Cortex of kidney (tissue), 1 donor: ENCODE results near the gene MYO16.

ENCODE experiments used
- DNase-seq: peaks from one replicate; lab custom pipeline; 2025; lab: John Stamatoyannopoulos, UW

The MYO16 gene

GRCh38 chr13:109126891-109127641 is 497.7 kb downstream of the MYO16 start:
- no peak for DNase-seq

- no peak for DNase-seq
Observed at GRCh38 chr13:109128121-109128520, 498.7 kb downstream of the MYO16 start.

GRCh38 chr13:109130093-109130835 is 500.9 kb downstream of the MYO16 start:
- DNase-seq: no peak

- DNase-seq: no peak
Observed at GRCh38 chr13:109131698-109132257, 502.4 kb downstream of the MYO16 start.

DNA sequence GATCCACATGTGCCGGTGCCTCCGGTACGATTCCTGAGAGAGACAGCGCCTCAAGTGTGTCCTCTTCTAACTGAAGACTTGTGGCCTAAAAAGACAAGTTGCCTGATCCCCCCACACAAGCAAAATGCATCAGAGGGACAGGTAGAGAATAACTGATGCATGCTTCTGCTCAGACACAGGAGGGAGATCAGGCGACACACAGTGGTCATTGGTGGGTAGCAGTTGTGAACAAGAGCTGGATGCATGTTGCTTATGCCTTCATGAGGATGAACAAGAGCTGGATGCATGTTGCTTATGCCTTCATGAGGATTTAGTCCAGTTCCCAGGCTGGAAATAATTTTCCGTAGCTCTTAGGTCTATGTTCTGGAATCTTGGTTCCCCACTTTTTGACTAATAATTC is 505.6 kb downstream of the MYO16 start:
- no peak for DNase-seq

GRCh38 chr13:109136873-109137272 is 507.5 kb downstream of the MYO16 start:
- no peak for DNase-seq

DNA sequence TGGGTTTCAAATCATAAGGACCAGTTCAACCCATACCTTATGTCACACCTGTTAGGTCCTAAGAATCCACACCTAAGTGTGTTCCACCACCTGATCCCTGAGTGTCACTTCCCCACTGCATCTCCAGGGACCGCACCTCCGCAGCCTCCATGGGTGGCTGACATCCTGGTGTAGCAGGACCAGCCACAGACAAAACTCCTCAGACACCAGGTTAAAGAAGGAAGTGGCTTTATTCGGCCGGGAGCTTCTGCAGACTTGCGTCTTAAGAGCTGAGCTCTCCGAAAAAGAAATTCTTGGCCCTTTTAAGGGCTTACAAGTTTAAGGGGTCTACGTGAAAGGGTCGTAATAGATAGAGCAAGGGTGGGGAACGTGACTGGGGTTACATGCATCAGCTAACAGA is 509.9 kb downstream of the MYO16 start:
- no peak for DNase-seq

- no peak for DNase-seq
Observed at GRCh38 chr13:109140054-109140453, 510.6 kb downstream of the MYO16 start.

DNA sequence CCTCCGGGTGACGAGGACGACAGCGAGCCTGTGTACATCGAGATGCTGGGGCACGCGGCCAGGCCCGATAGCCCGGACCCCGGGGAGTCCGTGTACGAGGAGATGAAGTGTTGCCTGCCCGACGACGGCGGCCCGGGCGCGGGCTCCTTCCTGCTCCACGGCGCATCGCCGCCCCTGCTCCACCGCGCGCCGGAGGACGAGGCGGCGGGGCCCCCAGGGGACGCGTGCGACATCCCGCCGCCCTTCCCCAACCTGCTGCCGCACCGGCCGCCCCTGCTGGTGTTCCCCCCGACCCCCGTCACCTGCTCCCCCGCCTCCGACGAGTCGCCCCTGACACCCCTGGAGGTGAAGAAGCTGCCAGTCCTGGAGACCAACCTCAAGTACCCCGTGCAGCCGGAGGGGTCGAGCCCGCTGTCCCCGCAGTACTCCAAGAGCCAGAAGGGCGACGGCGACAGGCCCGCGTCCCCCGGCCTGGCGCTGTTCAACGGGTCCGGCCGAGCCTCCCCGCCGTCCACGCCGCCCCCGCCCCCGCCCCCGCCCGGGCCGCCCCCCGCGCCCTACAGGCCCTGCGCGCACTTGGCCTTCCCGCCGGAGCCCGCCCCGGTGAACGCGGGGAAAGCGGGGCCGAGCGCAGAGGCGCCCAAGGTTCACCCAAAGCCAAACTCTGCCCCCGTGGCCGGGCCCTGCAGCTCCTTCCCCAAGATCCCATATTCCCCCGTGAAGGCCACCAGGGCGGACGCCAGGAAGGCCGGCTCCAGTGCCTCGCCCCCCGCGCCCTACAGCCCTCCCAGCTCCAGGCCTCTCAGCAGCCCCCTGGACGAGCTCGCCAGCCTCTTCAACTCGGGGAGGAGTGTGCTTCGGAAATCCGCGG is 511.3 kb downstream of the MYO16 start:
- no peak for DNase-seq

DNA sequence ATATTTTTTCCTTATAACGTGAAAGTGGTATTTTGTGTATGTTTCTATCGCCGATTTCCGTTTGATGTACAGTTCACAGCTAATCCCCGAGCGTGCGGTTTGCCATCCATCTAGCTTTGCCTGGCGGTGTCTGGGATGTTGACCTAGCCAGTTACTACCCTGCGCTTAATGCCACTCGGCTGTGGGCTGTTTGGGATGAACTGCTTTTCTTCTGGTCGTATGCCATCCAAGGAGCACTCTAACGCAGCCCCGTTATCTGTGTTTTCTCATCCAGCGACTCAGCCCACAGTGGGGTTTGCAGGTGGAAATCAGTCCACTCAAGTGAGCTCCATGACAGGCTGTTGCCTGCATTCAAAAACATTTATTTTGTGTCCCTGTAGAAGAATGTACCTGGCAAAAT is 512.3 kb downstream of the MYO16 start:
- no peak for DNase-seq

- DNase-seq: no peak
Observed at GRCh38 chr13:109144693-109145437, 515.5 kb downstream of the MYO16 start.

DNA sequence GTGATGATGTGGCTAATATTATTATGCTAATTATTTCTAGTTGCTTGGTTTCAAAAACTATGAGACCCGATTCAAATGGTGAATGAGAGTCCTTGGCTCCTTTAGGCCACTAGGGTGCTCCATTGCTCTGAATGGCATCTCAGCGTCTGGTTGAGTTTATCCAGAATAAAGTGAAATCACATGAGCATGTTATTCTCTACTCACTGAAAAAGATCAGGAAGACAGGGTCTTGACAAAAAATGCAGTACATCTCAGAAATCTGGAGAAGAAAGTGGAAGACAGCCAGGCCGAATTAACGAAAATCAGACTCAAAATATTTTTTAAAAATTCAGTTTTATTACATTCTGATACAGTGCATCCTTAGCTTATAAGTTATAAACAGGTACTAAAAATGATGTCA is 516.2 kb downstream of the MYO16 start:
- DNase-seq: no peak

DNA sequence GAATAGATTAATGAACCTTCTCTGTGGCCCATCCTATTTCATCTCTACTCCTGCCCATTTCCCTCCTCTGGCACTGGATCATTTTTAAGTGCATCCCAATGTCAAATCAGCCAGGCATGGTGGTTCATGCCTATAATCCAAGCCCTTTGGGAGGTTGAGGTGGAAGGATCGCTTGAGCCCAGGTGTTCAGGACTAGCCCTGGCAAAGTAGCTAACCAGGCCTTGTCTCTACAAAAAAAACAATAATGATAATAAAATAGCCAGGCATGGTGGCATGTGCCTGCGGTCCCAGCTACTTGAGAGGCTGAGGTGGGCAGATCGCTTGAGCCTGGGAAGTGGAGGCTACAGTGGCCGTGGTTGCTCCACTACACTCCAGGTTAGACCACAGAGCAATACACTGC is 517.0 kb downstream of the MYO16 start:
- no peak for DNase-seq

DNA sequence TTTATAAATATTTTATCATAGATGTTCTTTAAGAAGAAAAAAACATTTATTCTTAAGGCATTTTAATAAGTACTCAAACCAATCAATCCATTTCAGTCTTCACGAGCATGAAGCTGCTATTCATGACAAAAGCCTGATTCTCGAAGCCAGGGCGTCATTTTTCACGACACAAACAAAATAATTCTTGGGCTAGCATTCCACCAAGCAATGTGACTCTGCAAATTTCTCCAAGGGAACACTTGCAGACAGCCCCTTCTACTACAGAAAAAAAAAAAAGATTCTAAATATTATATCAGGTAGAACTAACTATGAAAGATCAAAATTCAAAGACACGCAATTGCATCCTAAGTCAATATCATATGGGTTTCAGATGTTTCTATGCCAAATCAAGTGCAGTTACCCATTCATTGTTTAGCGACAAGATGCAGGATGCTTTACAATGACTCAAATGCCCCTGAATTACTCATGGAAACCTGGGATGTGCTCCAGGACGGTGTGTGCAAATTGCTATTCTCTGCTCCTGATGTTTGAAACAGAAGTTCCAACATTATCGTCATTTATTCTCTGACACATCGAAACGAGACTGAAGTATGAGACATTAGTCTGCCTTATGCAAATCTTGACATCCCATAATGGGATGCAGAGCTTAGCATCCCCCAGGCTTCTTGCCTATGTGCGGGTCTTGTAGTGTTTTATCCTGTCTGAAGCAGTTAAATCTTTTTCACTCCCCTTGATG is 517.7 kb downstream of the MYO16 start:
- DNase-seq: no peak

DNA sequence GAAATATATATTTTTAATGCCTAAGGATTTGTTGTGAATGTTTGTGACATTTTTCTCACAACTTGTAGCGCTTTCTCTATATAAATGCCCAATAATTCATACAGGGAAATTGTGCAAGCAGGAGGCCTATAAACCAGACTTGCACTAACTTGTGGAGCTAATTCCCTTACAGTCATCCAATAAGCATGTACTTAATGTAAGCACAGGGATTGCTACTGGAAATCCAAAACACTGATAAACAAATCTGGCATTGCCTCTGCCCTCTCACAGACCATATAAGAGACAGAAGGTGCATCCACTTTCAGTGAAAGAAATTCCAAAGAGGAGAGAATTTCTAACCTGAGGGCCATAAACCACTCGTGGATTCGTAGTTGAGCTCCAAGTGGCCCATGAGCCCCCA is 518.8 kb downstream of the MYO16 start:
- DNase-seq: no peak

GRCh38 chr13:109150696-109151095 is 521.3 kb downstream of the MYO16 start:
- DNase-seq: no peak

GRCh38 chr13:109151255-109151654 is 521.8 kb downstream of the MYO16 start:
- no peak for DNase-seq

DNA sequence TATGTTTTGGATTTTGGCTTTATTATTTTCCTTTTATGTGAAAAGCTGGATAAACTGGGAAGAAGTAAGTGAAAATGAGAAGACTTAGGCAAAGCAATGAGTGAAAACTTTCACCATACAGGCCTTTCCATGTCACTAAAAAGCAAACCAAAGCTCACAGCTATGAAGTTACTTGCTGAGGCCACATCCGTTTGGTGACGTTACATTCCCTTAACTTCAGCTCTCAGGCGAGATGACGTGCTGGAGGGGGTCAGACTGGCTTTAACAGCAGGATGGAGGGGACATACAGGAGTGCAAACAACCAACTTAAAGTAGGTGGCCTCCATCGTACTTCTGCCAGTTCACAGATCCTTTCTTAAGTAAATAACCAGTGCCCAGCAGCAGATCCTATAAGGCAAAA is 522.3 kb downstream of the MYO16 start:
- DNase-seq: no peak

- DNase-seq: no peak
Observed at GRCh38 chr13:109152311-109152820, 523.0 kb downstream of the MYO16 start.

DNA sequence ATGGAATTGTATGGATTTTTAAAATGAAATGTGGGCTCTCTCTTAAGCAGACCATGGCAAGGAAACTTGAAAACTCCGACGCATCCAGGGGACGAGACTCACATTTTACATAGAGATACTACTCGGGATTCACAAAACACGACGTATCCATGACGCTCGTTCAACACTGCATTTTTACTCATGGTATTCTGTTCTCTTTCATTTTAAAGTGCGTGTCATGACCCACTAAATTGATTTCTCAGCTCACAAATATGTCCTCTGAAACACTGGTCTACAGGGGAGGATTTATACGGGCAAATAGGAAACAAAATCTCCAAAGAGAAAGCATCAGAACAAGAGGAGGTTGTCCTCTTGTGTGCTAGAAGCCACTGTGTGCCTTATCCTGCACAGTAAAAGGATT is 523.5 kb downstream of the MYO16 start:
- DNase-seq: no peak

DNA sequence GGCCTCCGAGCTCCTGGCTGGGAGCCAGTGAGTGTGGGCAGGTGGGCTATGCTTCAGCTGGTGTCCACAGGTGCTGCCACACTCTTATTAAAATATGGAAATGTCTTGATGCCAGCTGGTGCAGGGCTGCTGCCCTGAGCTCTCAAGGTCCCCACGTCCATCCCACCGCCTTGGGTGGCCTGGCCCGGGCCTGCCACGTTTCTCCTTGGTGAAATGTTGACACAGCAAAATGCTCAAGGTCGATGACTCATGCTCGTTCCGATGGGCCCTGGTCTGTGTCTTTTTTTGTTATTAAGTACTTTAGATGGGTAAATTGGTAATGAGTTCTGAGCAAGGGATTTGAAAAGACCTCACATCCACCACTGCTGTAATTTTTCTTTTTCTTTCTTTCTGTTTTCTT is 524.7 kb downstream of the MYO16 start:
- DNase-seq: no peak
